IPS-18a (cell line): ENCODE measurements around the gene EPB41.

Experiments
- H3K27ac ChIP-seq: one replicate; pipeline ENCODE4 v1.5.1; 2013; ENCODE audit warnings: low read length
- H3K27me3 ChIP-seq: one replicate; pipeline ENCODE4 v1.6.1; 2013; ENCODE audit warnings: mild to moderate bottlenecking, low read length; ENCODE audit not compliant: control insufficient read depth, insufficient read depth
- H3K36me3 ChIP-seq: one replicate; pipeline ENCODE4 v1.6.1; 2013; ENCODE audit warnings: low read depth, low read length; ENCODE audit not compliant: control insufficient read depth
- H3K4me1 ChIP-seq: one replicate; pipeline ENCODE4 v1.6.1; 2013; ENCODE audit warnings: low read depth, low read length; ENCODE audit not compliant: control insufficient read depth
- H3K4me3 ChIP-seq: one replicate; pipeline ENCODE4 v1.5.1; 2013; ENCODE audit warnings: low read length
- H3K9ac ChIP-seq: one replicate; pipeline ENCODE4 v1.6.1; 2013; ENCODE audit warnings: mild to moderate bottlenecking, low read length, moderate library complexity
- H3K9me3 ChIP-seq: one replicate; pipeline ENCODE4 v1.6.1; 2013; ENCODE audit warnings: low read depth, low read length; ENCODE audit not compliant: control insufficient read depth

EPB41 gene

GRCh38 chr1:28913786-28914227 is 562 bp upstream of the EPB41 start:
- Histone ChIP-seq H3K9ac (peak overlapping the region; percentile 75), H3K27me3 (no peaks in the 10 kb centered on the region), H3K36me3 (no peaks in the 10 kb centered on the region), H3K4me3 (peak overlapping the region; percentile 66), H3K4me1 (peaks cover 12% of the 10 kb centered on the region), H3K27ac (peak overlapping the region; percentile 39), H3K9me3 (no peaks in the 10 kb centered on the region)

- H3K27me3 ChIP-seq = no peaks in the 10 kb centered on the region
- H3K36me3 ChIP-seq = no peaks in the 10 kb centered on the region
- H3K4me3 ChIP-seq = peak overlapping the region; percentile 92
- H3K9me3 ChIP-seq = no peaks in the 10 kb centered on the region
- peak overlapping the region; percentile 91 for H3K9ac ChIP-seq
- peaks cover 12% of the 10 kb centered on the region for H3K4me1 ChIP-seq
- H3K27ac ChIP-seq = peak overlapping the region; percentile 70
These were observed 894 bp downstream of the EPB41 start for GRCh38 chr1:28915031-28915895.

GRCh38 chr1:28917757-28918118 is 3.4 kb downstream of the EPB41 start:
- Histone ChIP-seq H3K27me3 (no peaks in the 10 kb centered on the region), H3K4me3 (no peak overlapping the region), H3K9me3 (no peaks in the 10 kb centered on the region), H3K4me1 (peaks cover 12% of the 10 kb centered on the region), H3K9ac (no peak overlapping the region), H3K27ac (no peak overlapping the region), H3K36me3 (no peaks in the 10 kb centered on the region)

- Histone ChIP-seq H3K36me3 (no peaks in the 10 kb centered on the region), H3K4me1 (peaks cover 3% of the 10 kb centered on the region), H3K27me3 (no peaks in the 10 kb centered on the region), H3K9ac (no peak overlapping the region), H3K9me3 (no peaks in the 10 kb centered on the region), H3K27ac (no peak overlapping the region), H3K4me3 (no peak overlapping the region)
These were observed 7.0 kb downstream of the EPB41 start for GRCh38 chr1:28921286-28921869.

- Histone ChIP-seq H3K4me1 (peaks cover 23% of the 10 kb centered on the region), H3K27ac (no peak overlapping the region), H3K9ac (no peak overlapping the region), H3K27me3 (no peaks in the 10 kb centered on the region), H3K36me3 (no peaks in the 10 kb centered on the region), H3K9me3 (no peaks in the 10 kb centered on the region), H3K4me3 (no peak overlapping the region)
These were observed 11.1 kb downstream of the EPB41 start for GRCh38 chr1:28925350-28925891.

GRCh38 chr1:28926629-28927265 is 12.4 kb downstream of the EPB41 start:
- H3K36me3 ChIP-seq = no peaks in the 10 kb centered on the region
- H3K27ac ChIP-seq = peak overlapping the region; percentile 36
- H3K9ac ChIP-seq = peak overlapping the region; percentile 34
- H3K4me3 ChIP-seq = no peak overlapping the region
- no peaks in the 10 kb centered on the region for H3K27me3 ChIP-seq
- H3K9me3 ChIP-seq = no peaks in the 10 kb centered on the region
- peaks cover 23% of the 10 kb centered on the region for H3K4me1 ChIP-seq

GRCh38 chr1:28927266-28927647 is 12.9 kb downstream of the EPB41 start:
- H3K27ac ChIP-seq = peak overlapping the region; percentile 73
- H3K4me3 ChIP-seq = no peak overlapping the region
- peak overlapping the region; percentile 34 for H3K9ac ChIP-seq
- H3K36me3 ChIP-seq = no peaks in the 10 kb centered on the region
- H3K27me3 ChIP-seq = no peaks in the 10 kb centered on the region
- H3K9me3 ChIP-seq = no peaks in the 10 kb centered on the region
- peaks cover 23% of the 10 kb centered on the region for H3K4me1 ChIP-seq

GRCh38 chr1:28927648-28928313 is 13.4 kb downstream of the EPB41 start:
- H3K9me3 ChIP-seq = no peaks in the 10 kb centered on the region
- peak overlapping the region; percentile 73 for H3K27ac ChIP-seq
- no peaks in the 10 kb centered on the region for H3K27me3 ChIP-seq
- H3K9ac ChIP-seq = peak overlapping the region; percentile 34
- peaks cover 23% of the 10 kb centered on the region for H3K4me1 ChIP-seq
- H3K4me3 ChIP-seq = no peak overlapping the region
- H3K36me3 ChIP-seq = no peaks in the 10 kb centered on the region

GRCh38 chr1:28928314-28928941 is 14.1 kb downstream of the EPB41 start:
- Histone ChIP-seq H3K9me3 (no peaks in the 10 kb centered on the region), H3K27ac (no peak overlapping the region), H3K4me3 (no peak overlapping the region), H3K36me3 (no peaks in the 10 kb centered on the region), H3K9ac (no peak overlapping the region), H3K4me1 (peaks cover 23% of the 10 kb centered on the region), H3K27me3 (no peaks in the 10 kb centered on the region)

GRCh38 chr1:28933277-28933676 is 18.9 kb downstream of the EPB41 start:
- Histone ChIP-seq H3K9me3 (no peaks in the 10 kb centered on the region), H3K9ac (no peak overlapping the region), H3K4me1 (peaks cover 1% of the 10 kb centered on the region), H3K27me3 (no peaks in the 10 kb centered on the region), H3K36me3 (no peaks in the 10 kb centered on the region), H3K27ac (no peak overlapping the region), H3K4me3 (no peak overlapping the region)

- no peak overlapping the region for H3K4me3 ChIP-seq
- H3K9ac ChIP-seq = no peak overlapping the region
- no peaks in the 10 kb centered on the region for H3K9me3 ChIP-seq
- no peaks in the 10 kb centered on the region for H3K36me3 ChIP-seq
- H3K27ac ChIP-seq = no peak overlapping the region
- H3K4me1 ChIP-seq = no peaks in the 10 kb centered on the region
- H3K27me3 ChIP-seq = no peaks in the 10 kb centered on the region
These were observed 19.5 kb downstream of the EPB41 start for GRCh38 chr1:28933918-28934317.
